Activated naive CD8-positive, alpha-beta T cell (primary cell): ENCODE measurements around the gene FMNL2.

Experiments used
- H3K27ac Mint-ChIP-seq: one replicate; pipeline ENCODE4 v1.8.0; 2021; ENCODE audit warnings: mixed read lengths
- H3K27me3 Mint-ChIP-seq: one replicate; pipeline ENCODE4 v1.8.0; 2021; ENCODE audit warnings: mixed read lengths
- H3K36me3 Mint-ChIP-seq: one replicate; pipeline ENCODE4 v1.8.0; 2021; ENCODE audit warnings: mixed read lengths
- H3K4me1 Mint-ChIP-seq: one replicate; pipeline ENCODE4 v1.8.0; 2021; ENCODE audit warnings: low read depth, mixed read lengths
- H3K4me3 Mint-ChIP-seq: one replicate; pipeline ENCODE4 v1.8.0; 2021; ENCODE audit warnings: mild to moderate bottlenecking, mixed read lengths
- H3K9me3 Mint-ChIP-seq: one replicate; pipeline ENCODE4 v1.8.0; 2021; ENCODE audit warnings: low read depth, mixed read lengths

The FMNL2 gene

GRCh38 chr2:152396763-152397162 is 61.8 kb downstream of the FMNL2 start:
- H3K4me1 Mint-ChIP-seq: no peaks in the 10 kb centered on the region
- H3K4me3 Mint-ChIP-seq: no peak overlapping the region
- H3K9me3 Mint-ChIP-seq: no peaks in the 10 kb centered on the region
- no peaks in the 10 kb centered on the region for H3K36me3 Mint-ChIP-seq
- H3K27me3 Mint-ChIP-seq: peaks cover 5% of the 10 kb centered on the region
- H3K27ac Mint-ChIP-seq: no peak overlapping the region

GRCh38 chr2:152399003-152399402 is 64.0 kb downstream of the FMNL2 start:
- Mint-ChIP-seq H3K27ac (no peak overlapping the region), H3K4me1 (no peaks in the 10 kb centered on the region), H3K27me3 (peaks cover 5% of the 10 kb centered on the region), H3K4me3 (no peak overlapping the region), H3K9me3 (no peaks in the 10 kb centered on the region), H3K36me3 (no peaks in the 10 kb centered on the region)

GRCh38 chr2:152400607-152401214 is 65.7 kb downstream of the FMNL2 start:
- Mint-ChIP-seq H3K27me3 (peaks cover 5% of the 10 kb centered on the region), H3K4me1 (no peaks in the 10 kb centered on the region), H3K4me3 (no peak overlapping the region), H3K27ac (no peak overlapping the region), H3K9me3 (no peaks in the 10 kb centered on the region), H3K36me3 (no peaks in the 10 kb centered on the region)

GRCh38 chr2:152402780-152403759 is 68.1 kb downstream of the FMNL2 start:
- no peaks in the 10 kb centered on the region for H3K4me1 Mint-ChIP-seq
- H3K27ac Mint-ChIP-seq: no peak overlapping the region
- peaks cover 5% of the 10 kb centered on the region for H3K27me3 Mint-ChIP-seq
- H3K36me3 Mint-ChIP-seq: no peaks in the 10 kb centered on the region
- no peak overlapping the region for H3K4me3 Mint-ChIP-seq
- no peaks in the 10 kb centered on the region for H3K9me3 Mint-ChIP-seq

GRCh38 chr2:152405206-152406118 is 70.5 kb downstream of the FMNL2 start:
- peaks cover 2% of the 10 kb centered on the region for H3K27me3 Mint-ChIP-seq

GRCh38 chr2:152406119-152406835 is 71.3 kb downstream of the FMNL2 start:
- H3K36me3 Mint-ChIP-seq: no peaks in the 10 kb centered on the region
- H3K27ac Mint-ChIP-seq: no peak overlapping the region
- no peaks in the 10 kb centered on the region for H3K9me3 Mint-ChIP-seq
- peaks cover 2% of the 10 kb centered on the region for H3K27me3 Mint-ChIP-seq
- no peak overlapping the region for H3K4me3 Mint-ChIP-seq
- H3K4me1 Mint-ChIP-seq: no peaks in the 10 kb centered on the region

More at GRCh38 chr2:152405206-152406118, 70.5 kb downstream of the FMNL2 start:
- Mint-ChIP-seq H3K27ac (no peak overlapping the region), H3K4me3 (no peak overlapping the region), H3K9me3 (no peaks in the 10 kb centered on the region), H3K4me1 (no peaks in the 10 kb centered on the region), H3K36me3 (no peaks in the 10 kb centered on the region)

GRCh38 chr2:152406836-152407161 is 71.8 kb downstream of the FMNL2 start:
- Mint-ChIP-seq H3K4me3 (no peak overlapping the region), H3K4me1 (no peaks in the 10 kb centered on the region), H3K9me3 (no peaks in the 10 kb centered on the region), H3K36me3 (no peaks in the 10 kb centered on the region), H3K27me3 (peaks cover 4% of the 10 kb centered on the region), H3K27ac (no peak overlapping the region)

- H3K36me3 Mint-ChIP-seq: no peaks in the 10 kb centered on the region
- H3K4me3 Mint-ChIP-seq: no peak overlapping the region
- peaks cover 4% of the 10 kb centered on the region for H3K27me3 Mint-ChIP-seq
- no peak overlapping the region for H3K27ac Mint-ChIP-seq
- no peaks in the 10 kb centered on the region for H3K9me3 Mint-ChIP-seq
- H3K4me1 Mint-ChIP-seq: no peaks in the 10 kb centered on the region
Observed at GRCh38 chr2:152407204-152407721, 72.3 kb downstream of the FMNL2 start.

- Mint-ChIP-seq H3K27ac (no peak overlapping the region), H3K36me3 (no peaks in the 10 kb centered on the region), H3K4me1 (no peaks in the 10 kb centered on the region), H3K4me3 (no peak overlapping the region), H3K9me3 (no peaks in the 10 kb centered on the region), H3K27me3 (peaks cover 4% of the 10 kb centered on the region)
Observed at GRCh38 chr2:152407806-152408205, 72.8 kb downstream of the FMNL2 start.

- Mint-ChIP-seq H3K27ac (no peak overlapping the region), H3K4me3 (no peak overlapping the region), H3K36me3 (no peaks in the 10 kb centered on the region), H3K4me1 (no peaks in the 10 kb centered on the region), H3K9me3 (no peaks in the 10 kb centered on the region), H3K27me3 (peaks cover 4% of the 10 kb centered on the region)
Observed at GRCh38 chr2:152408254-152408653, 73.3 kb downstream of the FMNL2 start.

GRCh38 chr2:152409386-152410164 is 74.6 kb downstream of the FMNL2 start:
- Mint-ChIP-seq H3K4me1 (no peaks in the 10 kb centered on the region), H3K36me3 (no peaks in the 10 kb centered on the region), H3K4me3 (no peak overlapping the region), H3K9me3 (no peaks in the 10 kb centered on the region), H3K27ac (no peak overlapping the region), H3K27me3 (peaks cover 4% of the 10 kb centered on the region)

- Mint-ChIP-seq H3K27me3 (peaks cover 4% of the 10 kb centered on the region), H3K27ac (no peak overlapping the region), H3K36me3 (no peaks in the 10 kb centered on the region), H3K4me3 (no peak overlapping the region), H3K9me3 (no peaks in the 10 kb centered on the region), H3K4me1 (no peaks in the 10 kb centered on the region)
Observed at GRCh38 chr2:152410165-152410597, 75.2 kb downstream of the FMNL2 start.

GRCh38 chr2:152411154-152411553 is 76.2 kb downstream of the FMNL2 start:
- Mint-ChIP-seq H3K36me3 (no peaks in the 10 kb centered on the region), H3K4me3 (no peak overlapping the region), H3K27me3 (peaks cover 4% of the 10 kb centered on the region), H3K9me3 (no peaks in the 10 kb centered on the region), H3K27ac (no peak overlapping the region), H3K4me1 (no peaks in the 10 kb centered on the region)
